HCT116 (cell line): ENCODE data around the gene RBM19. TPM values are rescaled to one million over a fixed set of nuclear protein-coding genes. Genes with fewer than 3 reads are reported as not detected.

Experiments used
- ATAC-seq: fragments of 200-7000 bp; cut with Tn5 transposase; 2 replicates; pipeline ENCODE4 v1.9.1; 2020; ENCODE audit warnings: mild to moderate bottlenecking, moderate library complexity
- BruUV-seq: library from RNA; stranded (reverse); fragments of 400-500 nt; replicated peaks from 2 replicates; lab custom pipeline; 2021; lab: Mats Ljungman, UMichigan
- CTCF ChIA-PET: fragments of 300-600 bp; sonication (Branson Sonifier 250); formaldehyde crosslinking; loops from one replicate; lab custom pipeline; 2021; ENCODE audit warnings: antibody characterized with exemption; lab: Charles Lee
- POLR2A ChIA-PET: fragments of 300-600, 350-600 bp; sonication (Branson Sonifier 250); formaldehyde crosslinking; loops from one replicate; lab custom pipeline; 2021; ENCODE audit warnings: antibody characterized with exemption; lab: Charles Lee
- RAD21 ChIA-PET, 2 experiments: fragments of 300-600 bp; sonication (Branson Sonifier 250); formaldehyde crosslinking; loops; one replicate each; lab custom pipeline; 2023; ENCODE audit warnings: low total read pairs in 2 of 2; ENCODE audit not compliant: uncharacterized antibody in 2 of 2, unreplicated experiment in 2 of 2, low non-redundant PET in 1 of 2; lab: Charles Lee
- DNase-seq: peaks from one replicate; pipeline ENCODE4 v3.0.0-alpha.2; 2010; ENCODE audit warnings: low read depth, low spot score
- H2AFZ ChIP-seq: fragments of 200-600 bp; shearing (Covaris generic), sonication (generic); 2 replicates; pipeline ENCODE4 v1.6.1; 2017; ENCODE audit warnings: low read depth, mixed run types, mixed read lengths, antibody characterized with exemption, low read length; ENCODE audit not compliant: poor library complexity, severe bottlenecking
- H3K27ac ChIP-seq: 2 replicates; pipeline ENCODE4 v1.5.1; 2012; ENCODE audit warnings: low read depth, low read length
- H3K27me3 ChIP-seq: fragments of 200-600 bp; sonication (generic); 2 replicates; pipeline ENCODE4 v1.6.1; 2016; ENCODE audit warnings: mixed run types, low read length, mixed read lengths; ENCODE audit not compliant: insufficient read depth
- H3K36me3 ChIP-seq, 2 experiments: fragments of 200-500 bp in 1 of 2; fragments of 200-600 bp in 1 of 2; sonication (Bioruptor generic) in 1 of 2; sonication (generic) in 1 of 2; 2 replicates each; pipeline versions ENCODE4 v1.5.1 to v1.6.1; 2014 to 2016; ENCODE audit warnings: low read length in 2 of 2, inconsistent platforms in 1 of 2, mixed read lengths in 1 of 2, mixed run types in 1 of 2; ENCODE audit not compliant: insufficient read depth in 2 of 2, control insufficient read depth in 1 of 2
- H3K4me1 ChIP-seq, 2 experiments: fragments of 200-600 bp in 1 of 2; sonication (generic) in 1 of 2; 2 replicates each; pipeline versions ENCODE4 v1.5.1 to v1.6.1; 2012 to 2017; ENCODE audit warnings: low read length in 2 of 2, inconsistent platforms in 1 of 2, mild to moderate bottlenecking in 1 of 2, mixed read lengths in 1 of 2, mixed run types in 1 of 2, moderate library complexity in 1 of 2; ENCODE audit not compliant: insufficient read depth in 2 of 2, control insufficient read depth in 1 of 2
- H3K4me2 ChIP-seq: fragments of 200-600 bp; sonication (generic); 2 replicates; pipeline ENCODE4 v1.6.1; 2017; ENCODE audit warnings: mixed run types, low read length, mixed read lengths
- H3K4me3 ChIP-seq, 2 experiments: fragments of 200-600 bp in 1 of 2; sonication (generic) in 1 of 2; replicated peaks in 1 of 2; 2 replicates each; pipeline ENCODE4 v1.5.1; 2011 to 2016; ENCODE audit warnings: low read length in 2 of 2, control low read depth in 1 of 2, low read depth in 1 of 2, mild to moderate bottlenecking in 1 of 2, mixed read lengths in 1 of 2, mixed run types in 1 of 2
- H3K79me2 ChIP-seq: fragments of 200-600 bp; sonication (generic); 2 replicates; pipeline ENCODE4 v1.6.1; 2017; ENCODE audit warnings: mild to moderate bottlenecking, mixed run types, low read length, moderate library complexity, mixed read lengths; ENCODE audit not compliant: insufficient read depth
- H3K9ac ChIP-seq: fragments of 200-600 bp; sonication (generic); 2 replicates; pipeline ENCODE4 v1.6.1; 2016; ENCODE audit warnings: low read length, mixed read lengths
- H3K9me2 ChIP-seq: fragments of 200-600 bp; sonication (generic), shearing (Covaris generic); 2 replicates; pipeline ENCODE4 v1.6.1; 2017; ENCODE audit warnings: mixed run types, mild to moderate bottlenecking, moderate library complexity; ENCODE audit not compliant: insufficient read depth
- H3K9me3 ChIP-seq, 2 experiments: fragments of 200-500 bp in 1 of 2; fragments of 200-600 bp in 1 of 2; sonication (Bioruptor generic) in 1 of 2; sonication (generic) in 1 of 2; 2 replicates each; pipeline ENCODE4 v1.6.1; 2014 to 2017; ENCODE audit warnings: low read length in 2 of 2, mixed read lengths in 2 of 2, inconsistent platforms in 1 of 2, low read depth in 1 of 2, mild to moderate bottlenecking in 1 of 2, mixed run types in 1 of 2, moderate library complexity in 1 of 2; ENCODE audit not compliant: control insufficient read depth in 1 of 2, insufficient read depth in 1 of 2
- H4K20me1 ChIP-seq: fragments of 200-600 bp; sonication (generic), shearing (Covaris generic); 2 replicates; pipeline ENCODE4 v1.6.1; 2017; ENCODE audit warnings: mixed run types, mild to moderate bottlenecking, moderate library complexity; ENCODE audit not compliant: insufficient read depth
- CTCF ChIP-seq, 3 experiments: fragments of 200-600 bp in 1 of 3; sonication (generic) in 1 of 3; IDR thresholded peaks in 2 of 3; conservative IDR thresholded peaks in 1 of 3; 2 replicates each; pipeline ENCODE4 v1.5.1; 2012 to 2017; ENCODE audit warnings: low read depth in 2 of 3, low read length in 2 of 3, antibody characterized with exemption in 1 of 3, borderline replicate concordance in 1 of 3, control low read depth in 1 of 3, mild to moderate bottlenecking in 1 of 3, mixed read lengths in 1 of 3, mixed run types in 1 of 3, moderate library complexity in 1 of 3; ENCODE audit not compliant: insufficient read depth in 1 of 3
- EGR1 ChIP-seq: IDR thresholded peaks from 2 replicates; pipeline ENCODE4 v1.6.1; 2012; ENCODE audit warnings: low read depth
- ELF1 ChIP-seq: IDR thresholded peaks from 2 replicates; pipeline ENCODE4 v1.6.1; 2012; ENCODE audit warnings: low read depth, borderline replicate concordance
- EZH2 ChIP-seq: fragments of 200-600 bp; sonication (generic); IDR thresholded peaks from 2 replicates; pipeline ENCODE4 v1.6.1; 2017; ENCODE audit warnings: antibody characterized with exemption, mixed run types
- FOSL1 ChIP-seq: IDR thresholded peaks from 2 replicates; pipeline ENCODE4 v1.6.1; 2012; ENCODE audit warnings: low read depth
- JUND ChIP-seq: IDR thresholded peaks from 2 replicates; pipeline ENCODE4 v1.6.1; 2012
- MAX ChIP-seq: IDR thresholded peaks from 2 replicates; pipeline ENCODE4 v1.6.1; 2012
- POLR2A ChIP-seq: IDR thresholded peaks from 2 replicates; pipeline ENCODE4 v1.7.0; 2011; ENCODE audit warnings: borderline replicate concordance; ENCODE audit not compliant: insufficient read depth, insufficient read length; ENCODE audit errors: extremely low read depth
- POLR2AphosphoS5 ChIP-seq: IDR thresholded peaks from 2 replicates; pipeline ENCODE4 v1.6.1; 2011; ENCODE audit warnings: mild to moderate bottlenecking, low read depth, low read length, moderate library complexity
- SIN3A ChIP-seq: IDR thresholded peaks from 2 replicates; pipeline ENCODE4 v1.6.1; 2012; ENCODE audit warnings: low read depth
- SP1 ChIP-seq: IDR thresholded peaks from 2 replicates; pipeline ENCODE4 v1.6.1; 2012; ENCODE audit warnings: low read depth
- SRF ChIP-seq: IDR thresholded peaks from 2 replicates; pipeline ENCODE4 v1.6.1; 2012; ENCODE audit warnings: low read depth
- TCF7L2 ChIP-seq: IDR thresholded peaks from 2 replicates; pipeline ENCODE4 v1.7.0; 2011; ENCODE audit warnings: borderline replicate concordance, inconsistent platforms; ENCODE audit not compliant: insufficient read depth, insufficient read length; ENCODE audit errors: extremely low read depth
- ZNF274 ChIP-seq: fragments of 200-500 bp; sonication (Bioruptor generic); IDR thresholded peaks from 2 replicates; pipeline ENCODE4 v1.6.1; 2014; ENCODE audit warnings: mild to moderate bottlenecking, low read depth, low read length, inconsistent platforms
- intact Hi-C: fragments of 100-400 bp; cut with micrococcal nuclease; formaldehyde crosslinking; loops from 2 replicates; pipeline ENCODE4 v1.10.0; 2022
- total RNA-seq: library from RNA; stranded (reverse); gene quantifications from one replicate; pipeline ENCODE4 v1.2.1, GENCODE V29; 2021; ENCODE audit not compliant: unreplicated experiment
- TF ChIP-seq, protein P1 (sequence below): IDR thresholded peaks from 2 replicates; pipeline ENCODE4 v1.6.1; 2011; ENCODE audit warnings: mild to moderate bottlenecking, low read length, moderate library complexity; ENCODE audit not compliant: insufficient replicate concordance; ENCODE audit errors: extremely low read depth
- TF ChIP-seq, protein P2 (sequence below): IDR thresholded peaks from 2 replicates; pipeline ENCODE4 v1.6.1; 2012; ENCODE audit warnings: low read depth
- TF ChIP-seq, protein P3 (sequence below): IDR thresholded peaks from 2 replicates; pipeline ENCODE4 v1.6.1; 2012

Gene RBM19
- total RNA-seq, 1 experiment from 2014 or later = 30.7 TPM

DNA sequence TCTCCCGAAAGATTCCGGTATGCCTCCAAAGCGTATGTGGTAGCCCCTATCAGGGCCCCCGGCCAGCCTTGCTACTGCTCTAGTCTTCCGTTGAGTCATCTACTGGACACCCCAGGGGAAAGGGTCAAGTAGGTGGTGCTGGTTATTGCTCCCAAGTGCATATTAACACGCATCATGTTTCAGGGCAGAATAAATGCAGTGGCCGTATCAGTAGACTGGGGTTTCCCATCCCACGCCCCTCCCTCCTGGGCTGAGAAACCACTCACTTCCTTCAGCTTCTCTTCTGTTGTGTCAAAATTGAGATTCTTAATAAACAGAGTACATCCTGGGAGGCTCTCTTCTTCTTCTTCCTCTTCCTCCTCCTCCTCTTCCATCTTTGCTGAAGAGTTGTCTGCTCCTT lies 39.3 kb downstream of the RBM19 start:
- RAD21 ChIA-PET = no interaction called here
- peaks cover 7 to 31% of the 10 kb centered on the region in 2 experiments; a peak in 2 of 4 replicates for H3K36me3 ChIP-seq

More for the DNA sequence above, 39.3 kb downstream of the RBM19 start:
- intact Hi-C loops = no loop called here
- Histone ChIP-seq H3K27ac (no peak overlapping the region), H3K79me2 (no peaks in the 10 kb centered on the region), H4K20me1 (no peaks in the 10 kb centered on the region), H3K9me2 (no peaks in the 10 kb centered on the region), H3K27me3 (no peaks in the 10 kb centered on the region), H3K9ac (no peak overlapping the region), H3K9me3 (no peaks in the 10 kb centered on the region), H3K4me3 (no peak overlapping the region), H3K4me1 (no peaks in the 10 kb centered on the region), H3K4me2 (no peak overlapping the region), H2AFZ (no peak overlapping the region)
- ChIA-PET CTCF (no interaction called here), POLR2A (no interaction called here)
- TF ChIP-seq, protein P1, sequence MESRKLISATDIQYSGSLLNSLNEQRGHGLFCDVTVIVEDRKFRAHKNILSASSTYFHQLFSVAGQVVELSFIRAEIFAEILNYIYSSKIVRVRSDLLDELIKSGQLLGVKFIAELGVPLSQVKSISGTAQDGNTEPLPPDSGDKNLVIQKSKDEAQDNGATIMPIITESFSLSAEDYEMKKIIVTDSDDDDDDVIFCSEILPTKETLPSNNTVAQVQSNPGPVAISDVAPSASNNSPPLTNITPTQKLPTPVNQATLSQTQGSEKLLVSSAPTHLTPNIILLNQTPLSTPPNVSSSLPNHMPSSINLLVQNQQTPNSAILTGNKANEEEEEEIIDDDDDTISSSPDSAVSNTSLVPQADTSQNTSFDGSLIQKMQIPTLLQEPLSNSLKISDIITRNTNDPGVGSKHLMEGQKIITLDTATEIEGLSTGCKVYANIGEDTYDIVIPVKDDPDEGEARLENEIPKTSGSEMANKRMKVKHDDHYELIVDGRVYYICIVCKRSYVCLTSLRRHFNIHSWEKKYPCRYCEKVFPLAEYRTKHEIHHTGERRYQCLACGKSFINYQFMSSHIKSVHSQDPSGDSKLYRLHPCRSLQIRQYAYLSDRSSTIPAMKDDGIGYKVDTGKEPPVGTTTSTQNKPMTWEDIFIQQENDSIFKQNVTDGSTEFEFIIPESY = no peak
- TF ChIP-seq MAX = no peak
- TF ChIP-seq SP1 = no peak
- no peak for TF ChIP-seq JUND
- TF ChIP-seq, protein P2, sequence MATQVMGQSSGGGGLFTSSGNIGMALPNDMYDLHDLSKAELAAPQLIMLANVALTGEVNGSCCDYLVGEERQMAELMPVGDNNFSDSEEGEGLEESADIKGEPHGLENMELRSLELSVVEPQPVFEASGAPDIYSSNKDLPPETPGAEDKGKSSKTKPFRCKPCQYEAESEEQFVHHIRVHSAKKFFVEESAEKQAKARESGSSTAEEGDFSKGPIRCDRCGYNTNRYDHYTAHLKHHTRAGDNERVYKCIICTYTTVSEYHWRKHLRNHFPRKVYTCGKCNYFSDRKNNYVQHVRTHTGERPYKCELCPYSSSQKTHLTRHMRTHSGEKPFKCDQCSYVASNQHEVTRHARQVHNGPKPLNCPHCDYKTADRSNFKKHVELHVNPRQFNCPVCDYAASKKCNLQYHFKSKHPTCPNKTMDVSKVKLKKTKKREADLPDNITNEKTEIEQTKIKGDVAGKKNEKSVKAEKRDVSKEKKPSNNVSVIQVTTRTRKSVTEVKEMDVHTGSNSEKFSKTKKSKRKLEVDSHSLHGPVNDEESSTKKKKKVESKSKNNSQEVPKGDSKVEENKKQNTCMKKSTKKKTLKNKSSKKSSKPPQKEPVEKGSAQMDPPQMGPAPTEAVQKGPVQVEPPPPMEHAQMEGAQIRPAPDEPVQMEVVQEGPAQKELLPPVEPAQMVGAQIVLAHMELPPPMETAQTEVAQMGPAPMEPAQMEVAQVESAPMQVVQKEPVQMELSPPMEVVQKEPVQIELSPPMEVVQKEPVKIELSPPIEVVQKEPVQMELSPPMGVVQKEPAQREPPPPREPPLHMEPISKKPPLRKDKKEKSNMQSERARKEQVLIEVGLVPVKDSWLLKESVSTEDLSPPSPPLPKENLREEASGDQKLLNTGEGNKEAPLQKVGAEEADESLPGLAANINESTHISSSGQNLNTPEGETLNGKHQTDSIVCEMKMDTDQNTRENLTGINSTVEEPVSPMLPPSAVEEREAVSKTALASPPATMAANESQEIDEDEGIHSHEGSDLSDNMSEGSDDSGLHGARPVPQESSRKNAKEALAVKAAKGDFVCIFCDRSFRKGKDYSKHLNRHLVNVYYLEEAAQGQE = no peak
- no peak for TF ChIP-seq SIN3A
- TF ChIP-seq POLR2A = no peak
- no peak for TF ChIP-seq EZH2
- no peak for TF ChIP-seq SRF
- TF ChIP-seq POLR2AphosphoS5 = no peak
- TF ChIP-seq FOSL1 = no peak
- no peak for TF ChIP-seq TCF7L2
- no peak for TF ChIP-seq ELF1
- TF ChIP-seq EGR1 = no peak
- TF ChIP-seq, protein P3, sequence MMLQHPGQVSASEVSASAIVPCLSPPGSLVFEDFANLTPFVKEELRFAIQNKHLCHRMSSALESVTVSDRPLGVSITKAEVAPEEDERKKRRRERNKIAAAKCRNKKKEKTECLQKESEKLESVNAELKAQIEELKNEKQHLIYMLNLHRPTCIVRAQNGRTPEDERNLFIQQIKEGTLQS = no peak
- TF ChIP-seq CTCF (IDR thresholded peaks at IDR 0.05 in 2 of 3, conservative IDR thresholded peaks at IDR 0.05 in 1 of 3; ENCODE audit: borderline replicate concordance in 1 of 3, insufficient read depth in 1 of 3, low read depth in 2 of 3, low read length in 2 of 3) = no peak
- no peak for TF ChIP-seq ZNF274
- ATAC-seq (no peak), DNase-seq (no peak)
- no TSS peak for BruUV-seq
